Adrenal gland (tissue), 12 donors: Measurements from ENCODE around the gene TMIGD3. TPM values are rescaled to one million over a fixed set of nuclear protein-coding genes. Genes with fewer than 3 reads are reported as not detected.

Source experiments
- DNase-seq, 7 donors: peaks; one replicate each; pipeline ENCODE4 v3.0.0-alpha.2; 2019 to 2020
- H3K27ac ChIP-seq, 5 donors: fragments of 200-600 bp; sonication (generic) in 4 of 5; 1 replicate in 3 of 5; 2 replicates in 2 of 5; pipeline versions ENCODE4 v1.5.1 to v1.8.0; 2016 to 2020; ENCODE audit warnings: mild to moderate bottlenecking in 1 of 5
- H3K27me3 ChIP-seq: fragments of 200-600 bp; 2 replicates; pipeline ENCODE4 v1.8.0; 2021
- H3K36me3 ChIP-seq, 2 donors: fragments of 200-600 bp; replicated peaks in 1 of 2; 1 replicate in 1 of 2; 2 replicates in 1 of 2; pipeline versions ENCODE4 v1.5.1 to v1.8.0; 2018 to 2022
- H3K4me1 ChIP-seq, 2 donors: fragments of 200-600 bp; replicated peaks in 1 of 2; 1 replicate in 1 of 2; 2 replicates in 1 of 2; pipeline versions ENCODE4 v1.5.1 to v1.8.0; 2018 to 2021
- H3K4me3 ChIP-seq, 4 donors: fragments of 200-600 bp; sonication (generic) in 3 of 4; one replicate each; pipeline ENCODE4 v1.5.1; 2016 to 2018
- H3K9me3 ChIP-seq, 3 donors: fragments of 200-600 bp; sonication (generic) in 1 of 3; replicated peaks in 1 of 3; 1 replicate in 2 of 3; 2 replicates in 1 of 3; pipeline versions ENCODE4 v1.5.1 to v1.8.0; 2016 to 2021
- CTCF ChIP-seq, 6 experiments: fragments of 450-650 bp in 4 of 6; fragments of 200-600 bp in 2 of 6; sonication (generic) in 1 of 6; IDR thresholded peaks; 1 replicate in 5 of 6; 2 replicates in 1 of 6; pipeline versions ENCODE4 v1.5.1 to v1.8.0; 2016 to 2021; ENCODE audit warnings: antibody characterized with exemption in 6 of 6, mild to moderate bottlenecking in 2 of 6, moderate library complexity in 1 of 6
- POLR2A ChIP-seq, 2 donors: fragments of 450-650 bp; IDR thresholded peaks; one replicate each; pipeline ENCODE4 v1.6.1; 2017; ENCODE audit warnings: antibody characterized with exemption in 2 of 2, mild to moderate bottlenecking in 2 of 2, moderate library complexity in 1 of 2
- WGBS, 4 donors: extraction: QIAGEN DNeasy Blood & Tissue Kit in 2 of 4; methylation state at CpG; one replicate each; pipeline versions ENCODE4 v1.1.5 to v1.1.7; 2013 to 2017; 5-methylcytosine and 5-hydroxymethylcytosine counted together
- intact Hi-C, 2 donors: fragments of 100-400 bp; cut with DNase I; formaldehyde crosslinking; loops; one replicate each; pipeline versions ENCODE4 v1.14.1 to v1.15.0; 2022 to 2023
- polyA plus RNA-seq, 3 donors: library from polyadenylated mRNA; stranded (reverse); fragments of 200-250 nt in 2 of 3; fragments of 350-450 nt in 1 of 3; fragmentation: Illumina TruSeq in 1 of 3; extraction: RNeasy Lipid Tissue Mini Kit (QIAGEN cat#74804) in 1 of 3; gene quantifications; one replicate each; pipeline ENCODE4 v1.2.3, GENCODE V29; 2013 to 2014
- total RNA-seq, 9 donors: library from RNA; depleted of rRNA in 4 of 9; stranded (reverse); fragments of >200 nt in 4 of 9; fragments of 120-200 nt in 1 of 9; fragmentation: NEBNext Ultra II Directional in 1 of 9; extraction: Animal tissue kit (Norgen Biotek cat#: 25700) in 1 of 9; gene quantifications; one replicate each; pipeline versions ENCODE4 v1.1.0 to v1.2.4, GENCODE V29; 2013 to 2023
- donor health status: healthy with polysubstance abuse.
- donor health status: Bipolar disorder and iron deficiency.
- donor health status: DM: yes; HTN: yes; CAD: no.
- donor health status: DM: no; HTN: no; CAD: no.
- donor health status: DM: no; HTN: no; CAD: no.
- donor health status: DM: yes; HTN: yes; CAD: no.

TMIGD3 gene
- total and polyA plus RNA-seq, 12 donors, result 2.4 to 53.8 (median 24.8) TPM

DNA sequence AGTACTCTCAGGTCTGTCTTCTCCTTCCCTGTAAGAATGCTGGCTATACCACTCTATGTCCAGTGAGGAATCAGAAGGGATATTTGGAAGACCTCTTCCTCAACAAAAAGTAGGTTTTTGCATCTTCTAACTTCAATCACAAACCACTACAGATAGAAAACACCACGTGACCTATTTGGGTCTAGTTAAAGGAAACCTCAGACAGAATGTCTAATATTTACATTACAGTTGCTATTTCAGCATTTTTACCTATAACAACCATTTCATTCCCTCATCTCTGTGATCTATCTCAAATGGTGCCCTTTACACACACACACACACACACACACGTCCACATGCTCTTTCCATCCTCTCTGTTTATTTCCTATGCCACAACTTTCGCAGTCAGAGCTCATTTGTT lies 7.9 kb upstream of the TMIGD3 start:
- Histone ChIP-seq H3K27me3 (no peaks in the 10 kb centered on the region), H3K9me3 (no peaks in the 10 kb centered on the region), H3K4me1 (peaks cover 36 to 56% of the 10 kb centered on the region in 2 donors), H3K27ac (no peak overlapping the region), H3K4me3 (no peak overlapping the region), H3K36me3 (no peaks in the 10 kb centered on the region)
- DNase-seq, result no peak
- WGBS, 4 donors, result 83 to 92% (median 85%) methylated on average over 3 of the region's 3 CpGs
- TF ChIP-seq CTCF (IDR thresholded peaks at IDR 0.05) (no peak), POLR2A (IDR thresholded peaks at IDR 0.05) (no peak)
- intact Hi-C loops, result loop anchor here in 1 of 2 donors (10.0 kb wide), 1 partner anchor 143 kb away; no protein-coding TSS in a partner anchor

DNA sequence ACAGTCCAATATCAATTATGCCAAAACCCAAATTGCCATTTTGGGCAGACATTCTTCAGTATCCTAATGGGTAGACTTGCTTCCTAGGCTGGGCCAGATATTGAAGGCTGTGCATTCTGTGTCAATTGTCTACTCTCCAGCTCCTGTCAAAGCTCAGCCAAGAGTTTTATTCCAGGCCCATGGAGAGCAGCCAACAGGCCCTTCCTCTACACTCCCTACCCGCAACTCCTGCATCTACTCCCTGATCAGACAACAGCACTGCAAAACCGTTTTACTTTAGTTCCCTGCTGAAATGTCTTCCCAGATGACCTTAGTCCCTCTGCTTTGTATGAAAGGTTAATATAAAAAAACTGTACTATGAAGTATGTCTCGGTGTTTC lies 6.6 kb upstream of the TMIGD3 start:
- Histone ChIP-seq H3K4me1 (peaks cover 36 to 53% of the 10 kb centered on the region in 2 donors), H3K4me3 (no peak overlapping the region), H3K36me3 (no peaks in the 10 kb centered on the region), H3K9me3 (no peaks in the 10 kb centered on the region), H3K27ac (peak overlapping the region in 3 of 5 donors; percentile 42 to 97 (median 93)), H3K27me3 (no peaks in the 10 kb centered on the region)
- DNase-seq, result peak in 2 of 7 donors; percentile 47 to 49
- WGBS, 4 donors, result 33 to 57% (median 47%) methylated on average over 3 of the region's 3 CpGs
- intact Hi-C loops, result loop anchor here (5.0 to 10.0 kb wide), 3 partner anchors 145 to 245 kb away; partner anchors contain the start of gene DDX20 (in 1 of the 2)
- TF ChIP-seq POLR2A (IDR thresholded peaks at IDR 0.05), result no peak
- no peak for TF ChIP-seq CTCF (IDR thresholded peaks at IDR 0.05)

DNA sequence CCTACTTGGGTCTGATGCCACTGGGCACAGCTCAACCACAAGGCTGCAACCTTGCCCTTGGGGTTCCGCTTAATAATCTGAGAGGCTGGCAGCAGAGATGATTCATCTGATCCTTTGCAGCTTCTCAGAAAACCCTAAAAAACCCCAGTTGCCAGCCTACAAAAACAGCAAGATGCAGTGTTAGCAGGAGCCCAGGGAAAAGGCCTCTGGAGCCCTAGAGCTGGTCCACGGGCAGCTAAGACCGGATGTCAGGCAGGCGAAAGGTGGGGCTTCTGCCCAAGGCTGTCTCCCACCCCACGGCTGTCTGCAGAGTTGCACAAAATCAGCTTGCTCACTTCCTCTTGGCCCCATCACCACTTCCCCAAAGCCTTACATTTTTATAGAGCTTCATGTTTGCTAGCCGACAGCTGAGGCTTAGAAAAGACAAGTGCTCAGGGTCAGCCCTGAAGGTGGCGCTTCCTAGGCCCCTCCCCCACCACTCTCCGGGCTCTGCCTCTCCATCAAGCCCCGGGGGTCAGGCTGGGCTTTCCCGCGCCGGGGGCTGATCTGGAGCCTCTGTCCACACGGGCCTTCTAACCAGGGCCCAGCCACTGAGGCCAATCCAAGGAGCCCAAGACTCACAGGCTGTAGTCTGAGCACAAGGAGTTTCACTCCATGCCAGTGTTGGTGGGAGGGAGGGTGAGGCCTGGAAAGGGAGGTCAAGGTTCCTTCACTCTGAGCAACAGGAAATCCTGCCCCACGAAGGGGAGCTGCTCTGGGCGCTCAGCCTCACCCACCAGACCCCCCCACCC lies 4.2 kb upstream of the TMIGD3 start:
- TF ChIP-seq POLR2A (IDR thresholded peaks at IDR 0.05) (peak in 1 of 2 donors; percentile 18), CTCF (IDR thresholded peaks at IDR 0.05) (no peak)
- no peaks in the 10 kb centered on the region for H3K36me3 ChIP-seq
- H3K27me3 ChIP-seq, result no peaks in the 10 kb centered on the region
- DNase-seq, result peak; percentile 74 to 87 (median 82)
- intact Hi-C loops, result loop anchor here (5.0 to 10.0 kb wide), 2 partner anchors 150 to 247 kb away; partner anchors contain the start of gene DDX20 (in 1 of the 2)
- WGBS, 4 donors, result 0 to 4% (median 3%) methylated on average over 9 to 15 of the region's 15 CpGs
- no peaks in the 10 kb centered on the region for H3K9me3 ChIP-seq
- peak overlapping the region in 1 of 4 donors; percentile 42 for H3K4me3 ChIP-seq
- peak overlapping the region; percentile 71 to 99 (median 96) for H3K27ac ChIP-seq
- H3K4me1 ChIP-seq, result peaks cover 29 to 42% of the 10 kb centered on the region in 2 donors

DNA sequence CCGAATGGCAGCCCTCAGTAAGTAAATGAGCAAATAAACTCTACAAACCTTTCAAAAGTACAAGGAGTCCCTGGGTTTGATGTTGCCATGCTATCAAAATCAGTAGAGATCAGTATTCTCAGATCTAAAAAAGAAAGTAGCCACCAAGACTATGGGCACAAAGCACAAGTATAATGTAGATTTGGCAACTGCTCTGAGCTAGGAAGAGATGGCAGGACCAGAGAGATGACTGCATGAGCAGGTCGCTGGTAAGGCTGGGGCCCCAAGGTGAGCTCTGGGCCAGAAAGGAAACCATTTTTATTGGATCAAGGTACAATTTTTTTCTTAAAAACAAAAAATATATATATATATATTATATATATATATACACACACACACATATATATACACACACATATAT lies 3.1 kb upstream of the TMIGD3 start:
- H3K4me1 ChIP-seq, result peaks cover 29 to 42% of the 10 kb centered on the region in 2 donors
- intact Hi-C loops, result loop anchor here (5.0 to 10.0 kb wide), 2 partner anchors 151 to 248 kb away; partner anchors contain the start of gene DDX20 (in 1 of the 2)
- H3K27ac ChIP-seq, result peak overlapping the region in 4 of 5 donors; percentile 6 to 82 (median 41)
- 41 to 45% (median 42%) methylated on average over 2 of the region's 2 CpGs for WGBS, 4 donors
- H3K9me3 ChIP-seq, result no peaks in the 10 kb centered on the region
- H3K36me3 ChIP-seq, result no peaks in the 10 kb centered on the region
- no peak for DNase-seq
- H3K4me3 ChIP-seq, result no peak overlapping the region
- TF ChIP-seq POLR2A (IDR thresholded peaks at IDR 0.05) (no peak), CTCF (IDR thresholded peaks at IDR 0.05) (no peak)
- no peaks in the 10 kb centered on the region for H3K27me3 ChIP-seq
